Prostate gland (tissue), 2 donors: ENCODE results near the gene CD9.

Experiments
- POLR2A ChIP-seq: fragments of 450-650 bp; IDR thresholded peaks from one replicate; pipeline ENCODE4 v1.6.1; 2016; ENCODE audit warnings: antibody characterized with exemption, mild to moderate bottlenecking
- POLR2AphosphoS5 ChIP-seq: sonication (generic); formaldehyde crosslinking; IDR thresholded peaks from one replicate; pipeline ENCODE4 v1.6.1; 2017; ENCODE audit warnings: antibody characterized with exemption
- TF ChIP-seq, protein P1 (sequence below), 4 experiments: fragments of 200-600 bp in 2 of 4; fragments of 450-650 bp in 2 of 4; sonication (generic) in 2 of 4; IDR thresholded peaks; 1 replicate in 3 of 4; 2 replicates in 1 of 4; pipeline ENCODE4 v1.5.1; 2016 to 2019; ENCODE audit warnings: antibody characterized with exemption in 4 of 4, mild to moderate bottlenecking in 2 of 4, moderate library complexity in 2 of 4

DNA sequence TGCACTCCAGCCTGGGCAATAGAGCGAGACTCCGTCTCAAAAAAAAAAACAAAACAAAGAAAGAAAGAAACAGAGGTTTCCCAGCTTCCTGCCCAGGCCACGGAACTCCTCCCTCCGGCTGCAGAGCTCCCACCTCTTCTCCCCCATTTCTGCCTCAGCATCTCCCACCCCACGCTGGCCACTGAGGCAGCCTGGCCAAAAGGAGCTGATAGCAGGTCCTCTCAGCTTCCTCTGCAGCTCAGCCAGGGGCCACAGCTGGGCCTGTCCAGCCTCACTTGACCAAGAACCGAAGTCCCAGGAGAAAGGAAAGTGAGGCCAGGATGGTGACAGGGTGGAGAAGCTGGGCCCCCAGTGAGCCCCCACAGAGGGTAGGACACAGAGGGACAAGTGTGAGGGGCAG, 33.4 kb upstream of the CD9 start:
- TF ChIP-seq, protein P1, sequence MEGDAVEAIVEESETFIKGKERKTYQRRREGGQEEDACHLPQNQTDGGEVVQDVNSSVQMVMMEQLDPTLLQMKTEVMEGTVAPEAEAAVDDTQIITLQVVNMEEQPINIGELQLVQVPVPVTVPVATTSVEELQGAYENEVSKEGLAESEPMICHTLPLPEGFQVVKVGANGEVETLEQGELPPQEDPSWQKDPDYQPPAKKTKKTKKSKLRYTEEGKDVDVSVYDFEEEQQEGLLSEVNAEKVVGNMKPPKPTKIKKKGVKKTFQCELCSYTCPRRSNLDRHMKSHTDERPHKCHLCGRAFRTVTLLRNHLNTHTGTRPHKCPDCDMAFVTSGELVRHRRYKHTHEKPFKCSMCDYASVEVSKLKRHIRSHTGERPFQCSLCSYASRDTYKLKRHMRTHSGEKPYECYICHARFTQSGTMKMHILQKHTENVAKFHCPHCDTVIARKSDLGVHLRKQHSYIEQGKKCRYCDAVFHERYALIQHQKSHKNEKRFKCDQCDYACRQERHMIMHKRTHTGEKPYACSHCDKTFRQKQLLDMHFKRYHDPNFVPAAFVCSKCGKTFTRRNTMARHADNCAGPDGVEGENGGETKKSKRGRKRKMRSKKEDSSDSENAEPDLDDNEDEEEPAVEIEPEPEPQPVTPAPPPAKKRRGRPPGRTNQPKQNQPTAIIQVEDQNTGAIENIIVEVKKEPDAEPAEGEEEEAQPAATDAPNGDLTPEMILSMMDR (IDR thresholded peaks at IDR 0.05), result no peak
- TF ChIP-seq POLR2A (no peak), POLR2AphosphoS5 (no peak)
